ENCODE results near the gene LAIR1. TPM values are rescaled to one million over a fixed set of nuclear protein-coding genes. Genes with fewer than 3 reads are reported as not detected.

Gene LAIR1, protein sequence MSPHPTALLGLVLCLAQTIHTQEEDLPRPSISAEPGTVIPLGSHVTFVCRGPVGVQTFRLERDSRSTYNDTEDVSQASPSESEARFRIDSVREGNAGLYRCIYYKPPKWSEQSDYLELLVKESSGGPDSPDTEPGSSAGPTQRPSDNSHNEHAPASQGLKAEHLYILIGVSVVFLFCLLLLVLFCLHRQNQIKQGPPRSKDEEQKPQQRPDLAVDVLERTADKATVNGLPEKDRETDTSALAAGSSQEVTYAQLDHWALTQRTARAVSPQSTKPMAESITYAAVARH
- total RNA-seq, result 10 to 100 TPM; 67.4 to 71.1 TPM
- polyA plus RNA-seq, result 100 to 1,000 TPM in 1 of 3 donors, 10 to 100 TPM in 2; 58.3 to 104 (median 59.9) TPM
- total RNA-seq, result 4.5 to 54.1 (median 50.6) reads per million in 6 experiments

DNA sequence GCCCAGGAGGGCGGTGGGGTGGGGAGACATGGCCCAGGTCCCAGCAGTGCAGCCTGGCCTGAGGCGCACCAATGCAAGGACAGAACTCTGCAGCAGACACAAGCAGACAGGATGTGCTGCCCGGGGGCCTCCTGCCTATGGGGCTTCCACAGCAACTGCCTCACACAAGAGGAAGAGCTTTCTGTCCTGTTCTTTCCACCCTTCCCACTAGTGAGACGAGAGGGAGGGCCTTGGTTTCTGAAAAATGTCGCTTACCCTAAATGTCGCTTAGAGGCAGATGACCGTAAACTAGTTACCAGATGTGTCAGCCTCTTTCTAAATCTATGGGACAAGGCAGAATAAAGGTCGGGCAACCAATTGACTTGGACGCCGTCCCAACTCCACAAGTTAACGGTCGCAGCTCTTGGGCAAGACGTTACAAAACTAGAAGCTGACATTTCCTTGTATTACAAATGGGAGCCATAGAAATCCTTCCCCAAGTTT, at the start of gene LAIR1:
Gene LAIR1 (minus strand): TSS at position 157 of the 483 bp plus-strand sequence. CDS start 127 bp downstream, at position 30.
- H3K27me3 Mint-ChIP-seq, result no peaks in the 10 kb centered on the region
- peak within 1 kb of the TSS; percentile 90 to 97 (median 95) for H3K27ac Mint-ChIP-seq
- peaks cover 38 to 87% (median 72%) of the 10 kb centered on the region in 4 donors for H3K4me1 Mint-ChIP-seq
- peak; percentile 24 to 75 (median 48) for DNase-seq
- peaks cover 4 to 14% (median 8%) of the 10 kb centered on the region in 3 donors for H3K36me3 Mint-ChIP-seq
- POLR2A ChIA-PET, result interaction anchor here (1.2 to 4.7 kb wide), 4 partner anchors 8 to 26 kb away, joined by 3 to 32 read pairs (median 6); no protein-coding TSS in a partner anchor
- H3K9me3 Mint-ChIP-seq, result no peaks in the 10 kb centered on the region
- peak; percentile 82 to 84 for ATAC-seq
- peak within 1 kb of the TSS; percentile 84 to 98 (median 96) for H3K4me3 Mint-ChIP-seq

DNA sequence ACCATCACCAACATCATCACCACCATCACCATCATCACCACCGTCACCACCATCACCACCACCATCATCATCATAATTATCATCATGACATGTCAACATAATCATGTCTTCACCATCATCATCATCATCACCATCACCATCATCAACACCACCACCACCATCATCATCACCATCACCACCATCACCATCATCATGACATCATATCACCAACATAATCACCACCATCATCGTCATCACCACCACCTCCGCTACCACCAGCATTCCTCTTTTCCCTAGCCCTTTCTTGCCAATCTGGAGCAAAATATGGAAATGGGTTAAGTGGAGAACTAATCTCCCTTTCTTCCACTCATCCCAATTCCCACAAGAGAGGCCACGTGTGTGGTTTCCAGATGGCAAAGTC, 49.4 kb upstream of the LAIR1 start:
- Mint-ChIP-seq H3K27me3 (peaks cover 18 to 53% (median 41%) of the 10 kb centered on the region in 5 donors), H3K36me3 (peaks cover 0 to 10% (median 0%) of the 10 kb centered on the region in 3 donors), H3K4me1 (peaks cover 17 to 24% (median 21%) of the 10 kb centered on the region in 4 donors), H3K9me3 (peaks cover 0 to 12% (median 3%) of the 10 kb centered on the region in 9 donors), H3K27ac (peak overlapping the region in 1 of 10 donors; percentile 53), H3K4me3 (peak overlapping the region in 1 of 10 donors; percentile 26)
- ATAC-seq, result no peak
- POLR2A ChIA-PET, result no interaction called here
- DNase-seq, result no peak

DNA sequence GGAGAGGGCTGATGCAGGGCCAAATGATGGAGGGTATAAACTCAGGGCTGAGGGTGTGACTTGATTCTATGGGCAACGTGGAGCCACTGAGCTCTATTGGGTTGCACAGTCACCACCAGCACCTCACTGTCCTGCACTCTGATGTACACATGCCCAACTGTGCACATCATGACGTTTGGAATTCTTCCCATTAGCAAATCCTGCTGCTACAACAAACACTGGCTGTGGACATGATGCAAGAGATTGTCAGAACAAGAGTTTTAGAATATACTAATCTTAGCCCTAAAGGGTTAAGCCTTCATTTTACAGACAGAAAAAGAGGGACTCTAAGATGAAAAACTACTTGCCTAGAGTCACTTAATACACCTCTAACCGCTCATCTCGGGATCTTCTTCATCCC, 48.1 kb upstream of the LAIR1 start:
- Mint-ChIP-seq H3K4me1 (peaks cover 16 to 19% (median 17%) of the 10 kb centered on the region in 4 donors), H3K27me3 (peaks cover 18 to 49% (median 36%) of the 10 kb centered on the region in 5 donors), H3K4me3 (no peak overlapping the region)

DNA sequence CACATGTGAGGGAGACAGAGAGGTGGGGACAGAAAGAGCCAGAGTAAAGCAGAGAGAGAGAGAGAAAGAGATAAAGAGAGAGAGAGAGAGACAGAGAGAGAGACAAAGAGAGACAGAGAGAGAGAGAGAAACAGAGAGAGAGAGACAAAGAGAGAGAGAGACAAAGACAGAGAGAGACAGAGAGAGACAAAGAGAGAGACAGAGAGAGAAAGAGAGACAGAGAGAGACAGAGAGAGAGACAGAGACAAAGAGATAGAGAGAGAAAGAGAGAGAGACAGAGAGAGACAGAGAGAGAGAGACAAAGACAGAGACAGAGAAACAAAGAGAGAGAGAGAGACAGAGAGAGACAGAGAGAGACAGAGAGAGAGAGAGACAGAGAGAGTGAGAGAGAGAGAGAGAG, 46.3 kb upstream of the LAIR1 start:
- POLR2A ChIA-PET, result no interaction called here
- peaks cover 9 to 34% (median 25%) of the 10 kb centered on the region in 5 donors for H3K27me3 Mint-ChIP-seq
- H3K27ac Mint-ChIP-seq, result peak overlapping the region in 2 of 10 donors; percentile 9 to 65
- H3K9me3 Mint-ChIP-seq, result peaks cover 0 to 21% (median 10%) of the 10 kb centered on the region in 9 donors
- ATAC-seq, result no peak
- no peak overlapping the region for H3K4me3 Mint-ChIP-seq
- peaks cover 6 to 11% (median 8%) of the 10 kb centered on the region in 4 donors for H3K4me1 Mint-ChIP-seq
- H3K36me3 Mint-ChIP-seq, result peaks cover 0 to 5% (median 0%) of the 10 kb centered on the region in 3 donors
- no peak for DNase-seq

More for the DNA sequence above, 48.1 kb upstream of the LAIR1 start:
- Mint-ChIP-seq H3K36me3 (peaks cover 0 to 10% (median 0%) of the 10 kb centered on the region in 3 donors), H3K27ac (peak overlapping the region in 1 of 10 donors; percentile 4), H3K9me3 (peaks cover 0 to 20% (median 6%) of the 10 kb centered on the region in 9 donors)
- POLR2A ChIA-PET, result no interaction called here
- DNase-seq (no peak), ATAC-seq (no peak)

DNA sequence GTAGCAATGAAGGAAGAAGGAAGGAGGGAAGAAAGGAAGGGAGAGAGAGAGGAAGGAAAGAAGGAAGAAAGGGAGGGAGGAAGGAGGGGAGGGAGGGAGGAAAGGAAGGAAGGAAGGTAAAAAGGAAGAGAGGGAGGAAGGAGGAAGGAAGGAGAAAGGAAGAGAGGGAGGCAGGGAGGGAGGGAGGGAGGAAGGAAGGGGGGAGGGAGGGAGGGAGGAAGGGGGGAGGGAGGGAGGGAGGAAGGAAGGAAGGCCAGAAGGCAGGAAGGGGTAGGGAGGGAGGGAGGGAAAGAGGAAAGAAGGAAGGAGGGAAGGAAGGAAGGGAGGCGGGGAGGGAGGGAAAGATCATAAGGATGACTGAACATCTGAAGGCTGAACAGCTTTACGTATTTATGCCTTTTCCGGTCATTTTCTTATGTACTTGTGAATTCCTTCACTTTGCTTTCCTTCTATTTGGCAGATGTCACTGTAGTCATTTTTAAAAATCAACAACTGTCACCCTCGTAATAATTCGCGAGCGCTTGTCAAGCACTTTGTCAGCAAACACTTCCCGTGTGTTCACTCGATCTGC, 43.8 kb upstream of the LAIR1 start:
- Mint-ChIP-seq H3K27me3 (peaks cover 3 to 17% (median 11%) of the 10 kb centered on the region in 5 donors), H3K4me3 (no peak overlapping the region), H3K9me3 (peaks cover 0 to 15% (median 10%) of the 10 kb centered on the region in 9 donors), H3K36me3 (peaks cover 0 to 5% (median 0%) of the 10 kb centered on the region in 3 donors), H3K27ac (peak overlapping the region in 8 of 10 donors; percentile 43 to 84 (median 68)), H3K4me1 (peaks cover 0 to 7% (median 4%) of the 10 kb centered on the region in 4 donors)
- no peak for ATAC-seq
- no peak for DNase-seq
- POLR2A ChIA-PET, result interaction anchor here (0.7 kb wide), 1 partner anchor 1727 kb away, joined by 4 read pairs; no protein-coding TSS in a partner anchor

DNA sequence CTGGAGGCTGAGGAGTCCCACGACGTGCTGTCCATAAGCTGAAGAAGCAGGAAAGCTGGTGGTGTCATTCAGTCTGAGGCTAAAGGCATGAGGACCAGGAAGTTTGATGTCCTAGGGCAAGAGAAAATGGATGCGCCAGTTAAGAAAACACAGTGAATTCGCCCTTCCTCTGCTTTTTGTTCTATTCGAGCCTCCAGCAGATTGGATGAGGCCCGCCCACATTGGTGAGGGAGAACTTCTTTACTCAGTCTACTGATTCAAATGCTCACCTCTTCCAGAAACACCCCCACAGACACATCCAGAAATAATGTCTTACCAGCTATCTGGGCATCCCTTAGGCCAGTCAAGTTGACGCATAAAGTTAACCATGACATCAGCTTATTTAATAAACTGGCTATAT, 43.0 kb upstream of the LAIR1 start:
- Mint-ChIP-seq H3K27me3 (peaks cover 0 to 11% (median 4%) of the 10 kb centered on the region in 5 donors), H3K4me3 (no peak overlapping the region), H3K4me1 (peaks cover 0 to 7% (median 4%) of the 10 kb centered on the region in 4 donors), H3K9me3 (peaks cover 0 to 15% (median 9%) of the 10 kb centered on the region in 9 donors), H3K36me3 (no peaks in the 10 kb centered on the region), H3K27ac (peak overlapping the region in 8 of 10 donors; percentile 23 to 78 (median 65))
- POLR2A ChIA-PET, result interaction anchor here (0.6 to 0.7 kb wide), 2 partner anchors 36 to 1728 kb away, joined by 4 read pairs; no protein-coding TSS in a partner anchor
- no peak for DNase-seq
- ATAC-seq, result no peak

DNA sequence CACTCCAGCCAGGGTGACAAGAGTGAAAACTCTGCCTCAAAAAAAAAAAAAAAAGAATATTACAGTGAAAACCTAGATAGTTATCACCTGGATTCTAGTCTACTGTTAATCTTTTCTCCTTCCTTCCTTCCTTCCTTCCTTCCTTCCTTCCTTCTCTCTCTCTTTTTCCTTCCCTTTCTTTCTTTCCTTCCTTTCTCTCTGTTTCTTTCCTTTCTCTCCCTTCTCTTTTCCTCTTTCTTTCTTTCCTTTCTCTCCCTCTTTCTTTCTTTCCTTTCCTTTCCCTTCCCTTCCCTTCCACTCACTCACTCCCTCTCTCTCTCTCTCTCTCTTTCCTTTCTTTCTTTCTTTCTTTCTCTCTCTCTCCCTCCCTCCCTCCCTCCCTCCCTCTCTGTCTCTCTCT, 40.9 kb upstream of the LAIR1 start:
- Mint-ChIP-seq H3K4me1 (peaks cover 0 to 7% (median 4%) of the 10 kb centered on the region in 4 donors), H3K9me3 (peaks cover 0 to 15% (median 9%) of the 10 kb centered on the region in 9 donors), H3K27me3 (peaks cover 0 to 10% (median 0%) of the 10 kb centered on the region in 5 donors), H3K27ac (no peak overlapping the region), H3K4me3 (no peak overlapping the region), H3K36me3 (no peaks in the 10 kb centered on the region)
- POLR2A ChIA-PET, result no interaction called here
- ATAC-seq, result no peak
- DNase-seq, result no peak

DNA sequence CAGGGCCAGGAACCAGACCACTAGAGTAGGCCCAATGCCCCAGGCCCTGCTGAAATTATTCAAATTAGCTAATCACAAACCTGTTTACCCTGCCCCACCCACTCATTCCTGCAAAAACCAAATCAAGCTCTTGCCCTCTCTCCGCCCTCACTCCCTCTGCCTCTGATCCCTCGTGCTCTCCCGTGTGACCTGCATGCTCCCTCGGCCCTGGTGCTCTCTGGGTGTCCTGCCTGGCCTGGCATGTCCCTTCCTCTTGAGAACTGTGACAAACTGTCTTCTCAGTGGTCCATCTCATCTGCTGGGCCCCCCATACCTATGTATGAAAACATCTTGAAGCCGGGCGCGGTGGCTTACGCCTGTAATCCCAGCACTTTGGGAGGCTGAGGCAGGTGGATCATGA, 38.3 kb upstream of the LAIR1 start:
- Mint-ChIP-seq H3K27me3 (peaks cover 0 to 9% (median 0%) of the 10 kb centered on the region in 5 donors), H3K27ac (peak overlapping the region in 1 of 10 donors; percentile 76), H3K36me3 (no peaks in the 10 kb centered on the region), H3K9me3 (peaks cover 0 to 6% (median 3%) of the 10 kb centered on the region in 9 donors), H3K4me1 (peaks cover 0 to 3% (median 2%) of the 10 kb centered on the region in 4 donors), H3K4me3 (no peak overlapping the region)
- ATAC-seq (no peak), DNase-seq (no peak)
- POLR2A ChIA-PET, result no interaction called here

DNA sequence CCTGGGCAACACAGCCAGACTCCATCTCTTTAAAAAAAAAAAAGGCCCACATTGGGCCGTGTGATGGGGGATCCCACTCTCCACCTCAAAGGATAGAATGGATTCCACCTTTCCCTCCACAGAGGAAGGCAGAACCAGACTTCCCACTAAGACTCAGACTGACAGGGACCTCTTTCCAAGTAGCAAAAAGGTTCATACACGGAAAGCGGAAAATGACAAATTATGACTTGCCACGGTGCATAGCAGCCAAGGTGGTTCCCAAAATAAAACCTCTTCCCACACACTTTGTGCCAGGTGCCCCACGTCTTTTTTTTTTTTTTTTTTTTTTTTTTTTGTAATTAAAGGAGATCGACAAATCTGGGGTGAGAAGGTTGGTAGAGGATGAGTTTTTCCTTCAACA, 36.2 kb upstream of the LAIR1 start:
- no peaks in the 10 kb centered on the region for H3K36me3 Mint-ChIP-seq
- no peak overlapping the region for H3K4me3 Mint-ChIP-seq
- peaks cover 0 to 9% (median 4%) of the 10 kb centered on the region in 5 donors for H3K27me3 Mint-ChIP-seq
- no peak overlapping the region for H3K27ac Mint-ChIP-seq
- peaks cover 0 to 1% (median 0%) of the 10 kb centered on the region in 4 donors for H3K4me1 Mint-ChIP-seq
- no peak for DNase-seq
- POLR2A ChIA-PET, result no interaction called here
- no peaks in the 10 kb centered on the region for H3K9me3 Mint-ChIP-seq
- ATAC-seq, result no peak

DNA sequence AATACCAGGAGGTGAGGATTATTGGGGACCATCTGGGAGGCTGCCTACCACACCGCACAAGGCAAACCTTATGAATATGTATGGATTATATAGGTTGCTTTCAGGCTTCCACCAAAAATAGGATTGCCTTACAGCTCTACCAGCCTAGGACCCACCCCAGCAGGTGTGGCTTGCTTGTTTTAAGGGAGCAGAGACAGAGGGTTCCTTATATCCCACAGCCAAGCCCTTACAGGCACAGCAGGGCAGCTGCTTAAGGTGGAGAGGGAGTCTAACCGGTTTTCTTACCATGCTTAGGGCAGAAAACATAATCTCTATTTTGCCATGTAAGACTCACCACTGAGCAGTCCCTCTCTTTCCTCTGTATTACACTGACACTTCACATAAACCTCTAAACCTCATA, 34.5 kb upstream of the LAIR1 start:
- POLR2A ChIA-PET, result no interaction called here
- no peaks in the 10 kb centered on the region for H3K9me3 Mint-ChIP-seq
- ATAC-seq, result no peak
- no peak overlapping the region for H3K4me3 Mint-ChIP-seq
- peaks cover 0 to 9% (median 4%) of the 10 kb centered on the region in 5 donors for H3K27me3 Mint-ChIP-seq
- no peak overlapping the region for H3K27ac Mint-ChIP-seq
- no peaks in the 10 kb centered on the region for H3K36me3 Mint-ChIP-seq
- H3K4me1 Mint-ChIP-seq, result peaks cover 0 to 1% (median under 1%) of the 10 kb centered on the region in 4 donors
- no peak for DNase-seq

DNA sequence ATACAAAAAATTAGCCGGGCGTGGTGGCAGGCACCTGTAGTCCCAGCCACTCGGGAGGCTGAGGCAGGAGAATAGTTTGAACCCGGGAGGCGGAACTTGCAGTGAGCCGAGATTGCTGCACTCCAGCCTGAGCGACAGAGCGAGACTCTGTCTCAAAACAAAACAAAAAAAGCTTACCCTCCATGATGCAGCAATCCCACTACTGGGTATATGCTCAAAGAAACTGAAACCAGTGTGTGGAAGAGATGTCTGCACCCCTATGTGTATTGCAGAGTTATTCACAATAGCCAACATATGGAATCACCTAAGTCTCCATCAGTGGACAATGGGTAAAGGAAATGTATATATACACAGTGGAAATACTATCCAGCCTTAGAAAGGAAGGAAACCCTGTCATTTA, 31.0 kb upstream of the LAIR1 start:
- no peak overlapping the region for H3K27ac Mint-ChIP-seq
- no peak overlapping the region for H3K4me3 Mint-ChIP-seq
- H3K36me3 Mint-ChIP-seq, result no peaks in the 10 kb centered on the region
- H3K4me1 Mint-ChIP-seq, result peaks cover 7 to 9% (median 7%) of the 10 kb centered on the region in 4 donors
- peaks cover 0 to 12% (median 6%) of the 10 kb centered on the region in 5 donors for H3K27me3 Mint-ChIP-seq
- H3K9me3 Mint-ChIP-seq, result no peaks in the 10 kb centered on the region
- DNase-seq (no peak), ATAC-seq (no peak)
- POLR2A ChIA-PET, result no interaction called here

DNA sequence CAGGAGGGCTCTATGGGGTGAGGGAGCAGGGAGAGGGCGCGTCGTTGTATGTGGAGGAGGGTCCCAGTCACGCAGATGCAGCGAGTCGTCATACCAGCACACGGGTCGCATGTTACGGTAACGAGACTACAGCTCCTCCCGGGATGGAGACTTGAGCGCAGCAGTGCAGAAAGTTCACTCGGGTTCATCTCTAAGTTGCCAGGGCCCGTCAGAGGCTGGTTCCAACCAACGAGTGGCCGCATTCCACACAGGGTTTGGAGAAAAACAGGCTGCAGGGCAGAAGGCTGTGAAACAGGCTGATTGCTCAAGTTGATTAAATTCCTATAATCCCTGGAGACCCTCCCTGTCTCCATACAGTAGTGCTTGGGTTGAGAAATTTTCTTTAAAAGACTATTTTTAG, 28.6 kb upstream of the LAIR1 start:
- POLR2A ChIA-PET, result interaction anchor here (1.3 kb wide), 1 partner anchor 14 kb away, joined by 5 read pairs; no protein-coding TSS in a partner anchor
- H3K9me3 Mint-ChIP-seq, result no peaks in the 10 kb centered on the region
- H3K4me3 Mint-ChIP-seq, result no peak overlapping the region
- peaks cover 15 to 31% (median 29%) of the 10 kb centered on the region in 4 donors for H3K4me1 Mint-ChIP-seq
- ATAC-seq (no peak), DNase-seq (no peak)
- H3K36me3 Mint-ChIP-seq, result no peaks in the 10 kb centered on the region
- H3K27ac Mint-ChIP-seq, result peak overlapping the region in 1 of 10 donors; percentile 77
- peaks cover 0 to 12% (median 6%) of the 10 kb centered on the region in 5 donors for H3K27me3 Mint-ChIP-seq
